ENCODE results near the gene SLC9A8.
A peak's percentile ranks its signal among the peaks of the same experiment; 100 is the strongest.

The SLC9A8 gene

GRCh38 chr20:49888212-49889000 lies 75.8 kb downstream of the SLC9A8 start:
- H3K4me3 ChIP-seq (ENCODE audit: low read length): no peak overlapping the region
- H3K36me3 ChIP-seq (replicated peaks; ENCODE audit: insufficient read depth, low read length): no peaks in the 10 kb centered on the region
- H2AFZ ChIP-seq (ENCODE audit: low read length): no peak overlapping the region
- no peaks in the 10 kb centered on the region for H4K20me1 ChIP-seq (ENCODE audit: insufficient read depth, low read length)
- no peaks in the 10 kb centered on the region for H3K79me2 ChIP-seq (ENCODE audit: low read length)
- no peak overlapping the region for H3K4me2 ChIP-seq (ENCODE audit: low read depth, low read length)
- no peaks in the 10 kb centered on the region for H3K27me3 ChIP-seq (replicated peaks; ENCODE audit: insufficient read depth, low read length)
- no peak for TF ChIP-seq EZH2phosphoT487 (IDR thresholded peaks at IDR 0.05; ENCODE audit: low read length)
- TF ChIP-seq, protein P1, sequence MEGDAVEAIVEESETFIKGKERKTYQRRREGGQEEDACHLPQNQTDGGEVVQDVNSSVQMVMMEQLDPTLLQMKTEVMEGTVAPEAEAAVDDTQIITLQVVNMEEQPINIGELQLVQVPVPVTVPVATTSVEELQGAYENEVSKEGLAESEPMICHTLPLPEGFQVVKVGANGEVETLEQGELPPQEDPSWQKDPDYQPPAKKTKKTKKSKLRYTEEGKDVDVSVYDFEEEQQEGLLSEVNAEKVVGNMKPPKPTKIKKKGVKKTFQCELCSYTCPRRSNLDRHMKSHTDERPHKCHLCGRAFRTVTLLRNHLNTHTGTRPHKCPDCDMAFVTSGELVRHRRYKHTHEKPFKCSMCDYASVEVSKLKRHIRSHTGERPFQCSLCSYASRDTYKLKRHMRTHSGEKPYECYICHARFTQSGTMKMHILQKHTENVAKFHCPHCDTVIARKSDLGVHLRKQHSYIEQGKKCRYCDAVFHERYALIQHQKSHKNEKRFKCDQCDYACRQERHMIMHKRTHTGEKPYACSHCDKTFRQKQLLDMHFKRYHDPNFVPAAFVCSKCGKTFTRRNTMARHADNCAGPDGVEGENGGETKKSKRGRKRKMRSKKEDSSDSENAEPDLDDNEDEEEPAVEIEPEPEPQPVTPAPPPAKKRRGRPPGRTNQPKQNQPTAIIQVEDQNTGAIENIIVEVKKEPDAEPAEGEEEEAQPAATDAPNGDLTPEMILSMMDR (IDR thresholded peaks at IDR 0.05; ENCODE audit: low read length): peak; percentile 84
- TF ChIP-seq EZH2 (optimal IDR thresholded peaks at IDR 0.05; ENCODE audit: low read depth, low read length): no peak
- no peaks in the 10 kb centered on the region for H3K9me3 ChIP-seq (replicated peaks; ENCODE audit: insufficient read depth, low read length)
- peak; percentile 21 for DNase-seq
- no peak overlapping the region for H3K9ac ChIP-seq (ENCODE audit: low read length)
- H3F3A ChIP-seq (ENCODE audit: insufficient read depth, low read length): no peaks in the 10 kb centered on the region
- H3K27ac ChIP-seq (ENCODE audit: low read length): no peak overlapping the region
- no peaks in the 10 kb centered on the region for H3K4me1 ChIP-seq (ENCODE audit: low read length)
- no peaks in the 10 kb centered on the region for H3K9me2 ChIP-seq (replicated peaks; ENCODE audit: insufficient read depth, low read length)

DNA sequence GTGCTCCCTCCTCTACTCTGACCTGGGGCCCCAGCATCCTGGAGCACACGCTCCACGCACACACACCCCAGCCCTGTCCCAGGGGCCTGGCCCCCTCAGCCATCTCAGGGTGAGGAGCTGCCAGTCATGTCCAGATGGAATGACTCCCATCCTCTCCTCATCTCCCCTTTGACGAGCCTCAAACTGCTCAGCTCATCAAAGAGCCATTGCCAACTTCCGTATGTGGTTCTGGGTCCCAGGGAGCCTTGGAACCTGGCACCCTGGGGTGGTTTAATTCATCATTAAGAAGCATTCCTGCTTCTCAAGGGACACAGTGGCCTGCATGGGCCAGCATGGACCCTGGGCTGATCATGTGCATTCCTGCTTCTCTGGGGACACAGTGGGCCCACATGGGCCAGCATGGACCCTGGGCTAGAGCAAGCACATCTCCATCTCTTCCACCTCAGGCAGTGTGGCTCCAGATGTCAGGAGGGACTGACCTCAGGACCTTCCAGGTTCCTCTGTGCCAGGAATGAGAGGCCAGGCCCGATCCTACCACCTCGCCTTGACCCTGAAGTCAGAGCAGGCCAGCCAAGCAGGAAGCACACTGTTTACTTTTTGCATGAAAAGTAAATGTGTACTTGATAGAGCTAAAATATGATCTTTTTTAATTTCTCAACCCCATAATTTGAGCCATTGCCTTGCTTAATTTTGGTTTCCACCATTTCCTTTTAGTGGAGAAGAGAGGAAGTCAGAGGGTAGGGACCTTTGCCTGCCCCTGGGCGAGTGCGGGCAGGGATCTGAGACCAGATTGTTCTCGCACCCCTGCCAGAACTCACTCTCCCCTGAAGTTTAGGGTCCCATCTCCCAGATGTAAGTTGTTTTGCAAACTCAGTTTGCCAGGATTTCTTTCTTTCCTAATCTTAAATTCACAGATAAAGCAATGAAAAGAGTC lies 76.6 kb downstream of the SLC9A8 start:
- no peak for DNase-seq
- Histone ChIP-seq H3K4me3 (ENCODE audit: low read length) (no peak overlapping the region), H3K36me3 (replicated peaks; ENCODE audit: insufficient read depth, low read length) (no peaks in the 10 kb centered on the region), H3F3A (ENCODE audit: insufficient read depth, low read length) (no peaks in the 10 kb centered on the region), H2AFZ (ENCODE audit: low read length) (no peak overlapping the region), H3K9me2 (replicated peaks; ENCODE audit: insufficient read depth, low read length) (no peaks in the 10 kb centered on the region), H3K4me1 (ENCODE audit: low read length) (no peaks in the 10 kb centered on the region), H3K4me2 (ENCODE audit: low read depth, low read length) (no peak overlapping the region), H3K9ac (ENCODE audit: low read length) (no peak overlapping the region), H3K27ac (ENCODE audit: low read length) (no peak overlapping the region), H3K27me3 (replicated peaks; ENCODE audit: insufficient read depth, low read length) (no peaks in the 10 kb centered on the region), H4K20me1 (ENCODE audit: insufficient read depth, low read length) (no peaks in the 10 kb centered on the region), H3K79me2 (ENCODE audit: low read length) (no peaks in the 10 kb centered on the region), H3K9me3 (replicated peaks; ENCODE audit: insufficient read depth, low read length) (no peaks in the 10 kb centered on the region)
- TF ChIP-seq EZH2 (optimal IDR thresholded peaks at IDR 0.05; ENCODE audit: low read depth, low read length): no peak
- TF ChIP-seq, protein P1 (IDR thresholded peaks at IDR 0.05; ENCODE audit: low read length): no peak
- no peak for TF ChIP-seq EZH2phosphoT487 (IDR thresholded peaks at IDR 0.05; ENCODE audit: low read length)

GRCh38 chr20:49889935-49890333 lies 77.3 kb downstream of the SLC9A8 start:
- no peak overlapping the region for H2AFZ ChIP-seq (ENCODE audit: low read length)
- H3K4me1 ChIP-seq (ENCODE audit: low read length): no peaks in the 10 kb centered on the region
- H3K27me3 ChIP-seq (replicated peaks; ENCODE audit: insufficient read depth, low read length): no peaks in the 10 kb centered on the region
- H3K79me2 ChIP-seq (ENCODE audit: low read length): no peaks in the 10 kb centered on the region
- H3K9me2 ChIP-seq (replicated peaks; ENCODE audit: insufficient read depth, low read length): no peaks in the 10 kb centered on the region
- H3K4me3 ChIP-seq (ENCODE audit: low read length): no peak overlapping the region
- H3F3A ChIP-seq (ENCODE audit: insufficient read depth, low read length): no peaks in the 10 kb centered on the region
- DNase-seq: no peak
- H3K4me2 ChIP-seq (ENCODE audit: low read depth, low read length): no peak overlapping the region
- TF ChIP-seq, protein P1 (IDR thresholded peaks at IDR 0.05; ENCODE audit: low read length): peak; percentile 54
- TF ChIP-seq EZH2phosphoT487 (IDR thresholded peaks at IDR 0.05; ENCODE audit: low read length): no peak
- no peak for TF ChIP-seq EZH2 (optimal IDR thresholded peaks at IDR 0.05; ENCODE audit: low read depth, low read length)
- no peak overlapping the region for H3K9ac ChIP-seq (ENCODE audit: low read length)
- H3K9me3 ChIP-seq (replicated peaks; ENCODE audit: insufficient read depth, low read length): no peaks in the 10 kb centered on the region
- H3K36me3 ChIP-seq (replicated peaks; ENCODE audit: insufficient read depth, low read length): no peaks in the 10 kb centered on the region
- H3K27ac ChIP-seq (ENCODE audit: low read length): no peak overlapping the region
- H4K20me1 ChIP-seq (ENCODE audit: insufficient read depth, low read length): no peaks in the 10 kb centered on the region

Data from MM.1S (cell line).